Amniotic epithelial cell (primary cell): ENCODE results near the gene NSMF.
"Not testable (repeated sequence)": the region's sequence is repeated elsewhere in the genome, so short reads cannot be mapped to it uniquely, and the experiment has no call there.

Source experiments
- DNase-seq: peaks from one replicate; pipeline ENCODE4 v3.0.0-alpha.2; 2010; ENCODE audit warnings: low read depth

NSMF gene

DNA sequence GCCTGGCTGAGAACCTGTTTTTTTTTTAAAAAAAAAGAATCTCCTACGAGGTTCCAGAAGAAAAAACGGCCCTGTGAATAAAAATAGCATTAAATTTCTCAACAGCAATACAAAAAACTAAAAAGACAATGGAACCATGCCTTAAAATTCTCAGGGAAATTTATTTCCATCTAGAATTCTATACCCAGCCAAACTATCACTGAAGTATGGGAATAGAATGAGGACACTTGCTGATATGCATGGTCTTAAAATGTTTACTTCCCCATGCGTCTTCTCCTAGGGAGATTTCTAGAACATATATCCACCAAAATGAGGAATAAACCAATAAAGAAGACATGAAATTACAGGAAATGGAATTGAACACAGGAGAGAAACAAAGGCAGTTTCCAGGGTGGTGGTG, 16.5 kb upstream of the NSMF start:
- no peak for DNase-seq

DNA sequence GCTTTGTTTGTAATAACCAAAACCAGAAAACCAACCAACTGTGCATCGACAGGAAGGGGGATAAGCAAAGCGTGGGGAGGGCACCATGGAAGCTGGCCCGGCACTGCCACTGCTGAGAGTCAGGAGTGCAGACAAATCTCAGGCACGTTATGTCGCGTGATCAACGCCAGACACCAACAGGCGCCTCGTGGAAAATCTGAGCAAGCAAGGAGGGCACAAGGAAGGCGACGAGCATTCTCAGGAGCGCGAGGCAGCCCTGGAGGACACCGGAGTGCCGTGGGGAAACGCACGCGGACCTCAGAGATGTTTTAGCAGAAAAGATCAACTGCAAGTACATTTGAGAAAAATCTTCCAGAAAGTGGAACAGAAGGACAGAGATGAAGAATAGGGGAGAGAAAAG, 15.1 kb upstream of the NSMF start:
- DNase-seq: no peak

DNA sequence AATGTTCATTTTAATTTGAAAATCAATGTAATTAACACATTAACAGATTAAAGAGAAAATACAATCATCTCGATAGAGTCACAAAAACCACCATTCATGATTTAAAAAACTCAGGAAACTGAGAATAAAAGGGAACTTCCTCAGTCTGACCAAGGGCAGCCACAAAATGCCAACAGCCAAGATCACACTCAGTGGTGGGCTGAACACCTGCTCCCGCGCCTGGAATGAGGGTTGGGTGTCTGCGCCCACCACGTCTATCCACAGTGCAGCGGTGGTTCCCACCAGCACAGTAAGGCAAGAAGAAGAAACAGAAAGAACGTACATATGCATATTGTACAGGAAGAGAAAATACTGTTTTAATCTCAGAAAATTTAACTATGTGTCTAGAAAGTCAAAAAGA, 11.7 kb upstream of the NSMF start:
- DNase-seq: no peak

DNA sequence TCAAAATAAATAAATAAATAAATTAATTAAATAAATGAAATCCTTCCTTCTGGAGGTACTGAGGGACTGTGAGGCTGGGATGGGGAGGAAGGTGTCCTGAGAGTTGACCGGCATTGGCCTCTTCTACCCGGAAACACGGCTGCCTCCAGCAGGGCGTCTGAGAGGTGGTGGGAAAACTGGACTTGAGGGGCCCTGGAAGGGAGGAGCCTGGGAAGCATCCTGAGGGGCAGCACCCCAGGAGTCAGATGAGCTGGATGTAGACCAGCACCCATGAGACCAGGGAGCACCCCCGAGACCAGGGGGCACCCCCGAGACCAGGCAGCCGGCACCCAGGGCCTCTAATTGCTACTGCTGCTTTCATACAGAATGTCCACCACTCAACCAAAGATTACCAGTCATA, 8.8 kb upstream of the NSMF start:
- no peak for DNase-seq

DNA sequence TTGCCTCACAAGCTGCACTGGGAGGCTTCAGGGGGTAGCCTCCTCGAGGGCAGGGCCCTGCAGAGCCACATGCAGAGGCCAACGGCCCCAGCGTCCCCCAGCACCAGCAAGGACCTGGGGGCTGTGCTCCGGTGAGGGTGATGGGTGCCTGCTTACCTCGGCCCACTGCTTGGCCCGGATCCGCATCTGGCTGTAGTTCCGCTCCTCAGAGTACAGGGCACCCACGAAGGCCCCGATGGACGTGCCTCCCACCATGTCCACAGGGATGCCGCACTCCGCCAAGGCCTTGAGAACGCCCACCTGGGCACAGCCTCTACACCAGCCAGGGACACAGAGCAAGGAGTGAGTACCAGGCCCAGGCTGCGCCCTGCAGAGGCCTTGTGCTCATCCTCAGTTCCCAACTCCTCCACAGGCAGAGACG, 8.0 kb upstream of the NSMF start:
- DNase-seq: no peak

DNA sequence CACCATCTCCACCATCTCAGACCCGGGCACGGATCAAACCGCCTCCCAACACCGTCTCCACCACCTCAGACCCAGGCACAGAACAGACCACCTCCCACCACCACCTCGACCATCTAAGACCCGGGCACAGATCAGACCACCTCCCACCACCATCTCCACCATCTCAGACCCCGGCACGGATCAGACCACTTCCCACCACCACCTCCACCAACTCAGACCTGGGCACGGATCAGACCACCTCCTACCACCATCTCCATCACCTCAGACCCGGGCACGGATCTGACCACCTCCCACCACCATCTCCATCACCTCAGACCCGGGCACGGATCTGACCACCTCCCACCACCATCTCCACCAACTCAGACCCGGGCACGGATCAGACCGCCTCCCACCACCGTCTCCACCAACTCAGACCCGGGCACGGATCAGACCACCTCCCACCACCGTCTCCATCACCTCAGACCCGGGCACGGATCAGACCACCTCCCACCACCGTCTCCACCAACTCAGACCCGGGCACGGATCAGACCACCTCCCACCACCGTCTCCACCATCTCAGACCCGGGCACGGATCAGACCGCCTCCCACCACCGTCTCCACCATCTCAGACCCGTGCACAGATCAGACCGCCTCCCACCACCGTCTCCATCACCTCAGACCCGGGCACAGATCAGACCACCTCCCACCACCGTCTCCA, 7.4 kb upstream of the NSMF start:
- DNase-seq: not testable (repeated sequence)

DNA sequence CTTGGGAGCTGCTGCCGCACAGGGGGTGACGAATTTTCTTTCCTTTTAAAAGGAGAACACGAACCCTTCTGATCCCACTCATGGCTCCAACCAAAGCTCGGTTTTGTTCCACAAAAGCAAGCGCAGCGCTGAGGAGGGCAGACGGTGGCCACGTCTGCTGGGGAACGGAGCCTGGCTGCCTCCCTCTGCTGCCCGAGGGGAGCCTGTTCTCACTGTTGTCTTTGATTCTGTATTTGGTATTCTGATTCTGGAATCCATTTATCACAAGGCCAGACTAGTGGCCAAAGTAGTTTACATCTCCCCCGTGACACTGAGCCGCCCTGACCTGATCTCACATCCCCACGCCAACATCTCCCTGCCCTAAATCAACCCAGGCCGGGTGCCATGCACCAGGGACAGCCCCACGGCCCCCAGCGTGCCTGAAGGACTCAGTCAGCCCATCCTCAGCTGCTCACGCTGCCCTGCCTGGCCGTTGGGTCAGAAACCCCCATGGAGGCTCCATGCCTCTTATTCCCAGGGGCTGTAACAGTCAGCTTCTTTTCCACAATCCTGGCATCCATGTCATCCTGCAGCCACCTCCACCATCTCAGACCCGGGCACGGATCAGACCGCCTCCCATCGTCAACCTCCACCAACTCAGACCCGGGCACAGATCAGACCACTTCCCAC, 6.7 kb upstream of the NSMF start:
- no peak for DNase-seq

DNA sequence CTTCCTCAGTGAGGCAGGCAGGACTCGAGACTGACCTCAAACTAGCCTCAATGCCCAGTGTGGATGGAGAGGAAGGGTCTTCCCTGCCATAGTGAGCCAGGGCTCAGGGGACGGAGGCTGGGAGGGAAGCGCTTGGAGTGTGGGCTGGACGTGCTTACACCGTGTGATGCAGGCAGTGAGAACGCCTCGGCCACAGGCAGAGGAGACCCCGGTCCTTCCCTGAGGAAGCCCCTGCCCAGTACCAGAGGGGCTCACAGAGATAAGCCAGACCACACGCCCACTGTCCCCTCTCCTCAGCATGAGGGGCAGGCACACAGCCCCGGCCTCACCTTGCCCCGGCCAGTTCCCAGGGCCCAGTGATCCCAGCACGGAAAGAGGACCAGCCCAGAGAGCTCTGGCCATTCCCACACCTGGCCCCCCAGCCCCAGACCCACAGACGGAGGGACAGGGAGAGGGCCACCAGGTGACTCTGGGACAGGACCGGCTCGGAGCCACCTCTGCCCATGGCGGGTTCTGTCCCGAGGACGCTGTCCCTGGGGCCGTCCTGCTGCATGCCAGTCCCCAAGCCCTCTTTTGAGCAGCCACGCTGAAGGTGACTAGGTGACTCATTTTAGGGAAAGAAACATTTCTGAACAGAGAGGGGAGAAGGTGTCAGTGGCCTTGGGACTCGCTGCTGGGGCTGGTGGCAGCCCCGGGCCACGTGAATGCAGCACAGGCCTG, 6.0 kb upstream of the NSMF start:
- DNase-seq: no peak

DNA sequence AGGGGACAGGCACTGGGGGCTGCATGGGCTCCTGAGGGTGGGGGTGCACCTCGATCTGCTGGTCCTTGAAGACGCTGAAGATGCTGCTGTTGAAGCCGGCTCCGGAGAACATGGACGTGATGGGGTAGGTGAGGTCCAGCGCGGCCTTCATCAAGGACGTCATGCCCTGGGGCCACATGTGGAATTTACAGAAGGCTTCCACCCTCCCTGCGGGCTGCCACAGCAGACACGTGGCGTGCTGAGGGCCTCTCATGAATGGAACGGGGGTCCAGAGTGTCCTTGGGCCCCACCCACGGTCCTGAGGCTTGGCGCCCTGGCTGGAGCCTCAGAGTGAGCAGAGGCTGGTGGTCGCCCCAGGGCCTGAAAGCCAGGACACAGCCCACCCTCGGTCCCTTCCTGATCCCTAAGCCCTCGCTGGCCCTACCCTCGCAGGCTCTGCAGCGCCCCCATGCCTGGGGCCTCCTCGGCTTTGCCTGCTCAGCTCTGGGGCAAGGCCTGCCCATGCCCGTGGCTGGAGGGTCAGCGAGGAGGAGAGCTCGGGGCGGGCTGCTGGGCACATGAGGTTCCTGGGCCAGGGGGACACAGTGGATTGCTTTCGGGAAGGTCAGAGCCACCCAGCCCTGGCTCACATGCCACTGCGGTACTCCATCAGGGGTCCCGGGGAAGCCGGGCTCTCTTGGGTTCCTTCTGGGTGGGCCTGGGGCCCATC, 5.3 kb upstream of the NSMF start:
- DNase-seq: no peak

DNA sequence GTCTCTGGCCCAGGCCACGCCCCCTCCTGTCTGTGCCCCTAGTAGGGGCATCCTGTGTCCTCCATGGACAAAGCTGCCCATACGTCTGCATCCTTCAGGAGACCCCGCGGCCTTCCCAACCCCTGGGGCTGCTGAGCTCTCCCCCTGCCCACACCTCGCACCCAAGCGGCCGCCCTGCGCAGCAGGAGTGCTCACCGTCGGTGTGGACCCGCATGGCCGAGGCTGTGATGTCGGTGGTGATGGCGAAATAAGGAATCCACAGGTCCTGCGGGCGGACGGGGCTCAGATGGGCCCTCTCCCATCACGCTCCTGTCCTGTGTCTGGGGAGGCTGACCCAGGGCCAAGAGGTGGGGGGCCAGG, 4.8 kb upstream of the NSMF start:
- no peak for DNase-seq

DNA sequence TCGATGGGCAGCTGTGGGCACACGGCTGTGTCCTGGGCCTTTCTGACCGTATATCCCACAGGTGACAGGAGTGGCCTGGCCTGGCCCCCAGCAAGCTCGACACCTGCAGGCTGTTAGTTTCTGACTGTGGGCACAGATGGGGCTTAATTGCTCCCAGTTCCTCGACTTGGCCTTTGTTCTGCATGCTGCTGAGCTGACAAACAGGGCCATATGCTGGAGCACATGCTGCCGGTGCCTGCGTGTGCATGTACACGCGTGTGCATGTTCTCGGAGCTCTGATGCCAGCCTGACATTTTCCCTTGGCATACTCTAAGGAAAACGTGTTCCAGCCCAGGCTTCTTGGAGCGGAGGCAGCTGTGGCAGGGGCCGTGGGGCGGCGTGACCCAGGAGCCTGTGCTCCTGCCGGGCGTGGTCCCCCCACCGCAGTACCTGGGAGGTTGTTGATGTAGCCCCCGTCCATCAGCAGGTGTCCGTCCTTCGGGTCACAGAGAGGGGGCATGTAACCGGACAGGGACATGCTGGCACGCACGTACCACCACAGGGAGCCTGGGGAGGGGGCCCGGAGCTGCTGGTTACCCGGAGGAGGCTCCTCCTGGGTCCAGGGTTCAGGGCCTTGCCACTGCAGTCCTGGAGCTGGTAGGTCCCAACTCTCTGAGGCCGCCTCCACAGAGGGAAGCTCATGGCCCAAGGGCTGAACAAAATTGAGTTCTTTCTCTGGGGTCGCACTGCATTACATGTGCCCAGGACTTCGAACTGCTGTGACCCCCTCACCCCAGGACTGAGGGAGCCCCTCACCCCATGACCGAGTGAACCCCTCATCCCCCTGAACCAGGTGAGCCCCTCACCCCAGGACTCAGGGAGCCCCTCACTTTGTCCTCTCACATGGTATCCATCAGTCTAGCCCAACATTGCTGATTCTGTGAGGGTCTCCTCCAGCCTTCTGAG, 4.1 kb upstream of the NSMF start:
- no peak for DNase-seq

DNA sequence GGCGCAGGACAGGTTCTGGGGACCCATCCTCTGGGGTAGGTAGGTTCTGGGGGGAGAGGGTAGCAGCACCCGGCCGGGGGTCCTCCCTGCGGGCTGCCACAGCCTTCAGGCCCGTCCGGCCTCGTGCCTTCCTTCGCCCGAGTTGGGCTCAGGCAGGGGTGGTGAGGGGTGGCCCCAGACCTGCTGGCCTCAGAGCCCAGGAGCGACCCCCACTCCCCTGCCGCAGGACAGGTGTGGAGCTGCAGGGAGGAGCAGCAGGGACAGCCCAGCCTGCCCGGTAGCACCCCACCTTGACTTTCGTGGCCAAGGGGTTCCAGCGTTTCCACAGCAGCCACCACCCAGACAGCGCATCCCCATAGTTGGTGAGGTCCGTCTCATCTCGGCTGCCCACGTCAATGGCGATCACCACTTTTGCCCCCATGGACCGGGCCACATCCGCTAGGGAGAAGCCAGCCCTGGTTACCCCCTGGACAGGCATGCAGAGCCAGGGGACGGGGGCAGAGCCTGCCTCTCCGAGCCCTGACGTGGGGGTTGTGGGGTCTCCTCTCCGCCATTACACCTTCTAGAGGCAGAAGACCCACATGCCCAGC, 3.4 kb upstream of the NSMF start:
- no peak for DNase-seq

DNA sequence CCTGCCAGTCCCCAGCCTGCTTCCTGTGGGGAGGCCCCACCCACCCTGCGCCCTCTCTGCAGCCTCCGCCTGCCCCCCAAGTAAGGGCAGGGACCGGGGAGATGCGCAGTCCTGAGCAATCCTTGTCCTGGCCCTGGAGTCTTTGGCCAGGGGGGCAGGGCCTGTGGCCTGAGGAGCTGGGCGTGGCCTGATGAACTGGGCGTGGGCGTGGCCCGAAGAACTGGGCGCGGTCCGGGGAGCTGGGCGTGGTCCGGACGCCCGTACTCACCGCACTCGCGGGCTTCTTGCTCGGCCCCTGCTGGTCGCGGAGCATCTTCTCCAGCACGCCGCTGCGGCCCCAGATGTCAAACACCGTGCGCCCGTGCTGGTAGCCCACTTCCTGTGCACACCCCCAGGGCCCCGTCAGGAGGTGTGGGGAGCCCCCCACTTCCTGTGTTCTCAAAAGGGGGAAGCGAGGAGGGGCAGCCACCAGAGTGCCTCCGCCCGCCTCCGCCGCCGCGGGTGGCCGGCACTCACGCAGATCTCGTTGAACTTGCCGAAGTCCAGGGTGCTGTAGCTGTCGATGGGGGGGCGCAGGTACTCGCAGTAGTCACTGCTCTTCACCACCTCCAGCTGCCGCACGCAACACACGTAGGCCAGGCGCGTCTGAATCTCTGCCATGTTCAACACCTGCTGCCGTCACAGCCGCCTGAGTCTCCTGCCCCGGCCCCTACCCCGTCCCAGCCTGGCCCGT, 2.7 kb upstream of the NSMF start:
- peak; percentile 68 for DNase-seq

DNA sequence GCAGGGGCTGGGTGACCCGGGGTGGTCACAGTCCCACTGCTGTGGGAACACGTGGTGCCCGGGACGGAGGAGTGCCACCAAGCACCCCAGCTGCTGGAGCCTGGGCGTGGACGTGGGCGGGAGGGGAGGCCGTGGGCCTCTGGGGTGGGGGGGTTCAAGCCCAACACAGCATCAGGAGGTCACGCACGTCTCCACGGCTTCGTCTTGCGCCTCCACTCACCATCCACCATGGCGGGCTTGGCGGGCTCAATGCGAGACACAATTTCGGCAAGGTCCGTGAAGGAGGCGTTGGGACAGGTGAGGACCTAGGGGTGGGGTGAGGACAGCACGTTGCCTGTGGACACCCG, 2.2 kb upstream of the NSMF start:
- DNase-seq: no peak

DNA sequence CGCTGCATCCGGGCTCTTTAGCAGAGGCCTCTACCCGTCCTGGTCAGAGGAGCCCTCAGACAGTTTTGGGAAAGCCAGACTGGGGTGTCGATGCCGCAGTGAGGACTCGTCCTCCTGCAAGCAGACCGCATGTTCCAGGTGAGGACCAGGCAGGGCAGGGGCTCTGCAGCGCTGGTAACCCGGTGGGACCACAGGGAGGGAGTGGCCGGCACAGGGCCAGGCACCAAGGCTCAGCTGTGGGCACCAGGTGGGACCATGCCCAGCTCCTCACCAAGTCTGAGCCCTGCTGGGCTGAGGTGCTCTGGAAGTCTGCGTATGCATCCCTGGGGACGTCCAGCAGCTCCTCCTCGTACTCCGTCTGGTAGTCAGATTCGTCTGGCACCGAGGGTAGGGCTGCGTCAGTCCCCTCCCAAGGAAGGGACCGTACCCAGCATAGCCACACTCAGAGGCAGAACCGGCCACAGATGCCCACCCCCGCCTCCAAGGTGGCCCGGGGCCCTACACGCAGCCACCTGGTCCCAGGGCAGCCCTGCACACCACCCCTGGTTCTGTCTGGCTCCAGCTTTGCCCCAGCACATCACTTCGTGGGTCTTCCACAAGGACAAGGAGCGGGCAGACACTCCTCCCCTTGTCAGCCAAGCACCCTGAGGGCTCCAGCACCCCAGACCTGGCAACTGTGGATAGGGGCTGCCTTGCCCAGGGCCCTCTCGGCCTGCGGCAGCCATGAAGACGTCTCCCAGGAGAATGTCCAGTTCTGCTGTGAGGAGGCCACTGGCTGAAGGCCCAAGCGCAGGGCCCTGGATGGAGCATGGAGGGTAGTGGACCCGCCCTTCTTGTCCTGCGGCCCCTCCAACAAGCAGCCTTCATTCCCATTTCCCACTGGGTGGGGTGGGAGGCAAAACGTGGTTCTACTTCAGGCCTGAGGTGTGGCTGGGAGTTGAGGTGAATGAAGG, 1.5 kb upstream of the NSMF start:
- no peak for DNase-seq

DNA sequence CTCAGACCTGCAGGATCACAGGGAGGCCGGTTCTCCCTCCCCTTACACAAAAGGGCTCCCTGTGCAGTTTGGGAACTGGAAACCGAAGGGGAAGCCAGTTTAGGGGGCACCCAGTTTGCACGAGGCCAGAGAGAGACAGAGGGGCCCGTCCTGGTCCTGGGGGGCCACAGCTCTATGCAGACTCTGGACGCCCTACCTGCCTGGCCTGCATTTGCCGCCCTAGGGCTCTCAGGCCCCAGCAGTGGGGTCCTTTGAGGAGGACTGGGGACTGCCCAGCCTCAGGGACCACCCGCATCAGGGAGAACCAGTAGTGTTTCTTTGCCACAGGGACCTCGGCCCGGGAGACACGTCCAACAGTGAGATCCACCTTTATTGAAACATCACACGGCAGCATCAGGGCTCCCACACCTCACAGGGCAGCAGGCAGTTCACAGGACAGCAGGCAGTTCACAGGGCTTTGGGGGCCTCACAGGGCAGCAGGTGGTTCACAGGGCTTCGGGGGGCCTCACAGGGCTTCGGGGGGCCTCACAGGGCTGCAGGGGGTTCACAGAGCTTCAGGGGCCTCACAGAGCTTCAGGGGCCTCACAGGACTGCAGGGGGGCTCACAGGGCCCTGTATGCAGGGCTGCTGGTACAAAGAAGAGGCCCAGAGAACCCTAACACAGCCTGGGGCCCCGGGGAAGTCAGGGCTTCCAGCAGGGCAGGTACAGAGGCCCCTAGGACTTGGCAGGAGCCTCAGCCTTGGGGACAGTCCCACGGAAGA, 648 bp upstream of the NSMF start:
- no peak for DNase-seq

DNA sequence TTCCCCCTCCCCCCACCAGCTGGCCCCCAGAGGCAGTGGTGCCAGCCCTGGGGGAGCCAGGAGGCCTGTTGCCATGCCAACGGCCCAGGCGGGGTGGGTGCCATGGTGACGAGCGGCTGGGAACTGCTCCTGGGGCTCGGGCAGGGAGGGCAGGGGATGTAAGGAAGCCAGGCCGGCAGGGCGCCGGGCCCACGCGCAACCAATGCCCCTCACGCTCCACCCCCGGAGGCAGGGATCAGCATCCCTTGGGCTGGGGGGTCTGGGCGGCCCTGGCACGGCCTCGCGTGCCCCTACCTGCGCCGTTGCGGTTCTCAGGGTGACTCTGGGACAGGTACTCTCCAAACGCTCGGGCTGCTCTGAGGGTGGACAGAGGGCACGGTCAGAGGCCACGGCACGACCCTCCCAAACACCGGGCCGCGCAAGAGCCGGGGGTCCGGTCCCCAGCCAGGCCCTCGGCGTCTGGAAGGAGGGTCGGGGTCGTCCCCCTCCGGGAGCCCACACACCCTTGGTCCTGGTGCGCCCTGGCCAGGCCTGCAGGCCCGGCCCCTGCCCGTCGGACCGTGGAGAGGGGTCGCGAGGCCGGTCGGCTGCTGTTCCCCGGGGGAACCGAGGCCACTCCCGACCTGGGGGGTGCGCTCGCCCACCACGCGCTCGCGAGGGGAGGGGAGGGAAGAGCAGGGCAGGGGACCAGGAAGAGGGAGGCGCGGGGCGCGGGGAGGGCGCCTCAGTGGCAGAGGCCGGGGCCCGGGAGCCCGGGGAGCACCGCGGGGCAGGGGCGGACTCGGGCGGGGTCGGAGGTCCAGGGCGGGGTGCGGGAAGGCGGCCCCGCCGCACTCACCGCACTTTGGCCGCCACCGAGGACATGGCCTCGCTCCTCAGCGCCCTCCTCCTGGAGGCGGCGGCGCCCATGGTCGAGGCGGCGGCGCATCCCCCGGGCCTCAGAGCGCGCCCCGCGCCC, 661 bp downstream of the NSMF start:
- DNase-seq: no peak
